Stimulated activated CD8-positive, alpha-beta memory T cell treated with anti-CD3 and anti-CD28 coated beads, Interleukin-7, amount 100 ng/mL, for 4 hours (primary cell): Measurements from ENCODE around the gene KIDINS220.

ENCODE experiments used
- DNase-seq, 2 donors: peaks; one replicate each; pipeline ENCODE4 v3.0.0-alpha.2; 2020; ENCODE audit warnings: low read depth in 2 of 2

The KIDINS220 gene

DNA sequence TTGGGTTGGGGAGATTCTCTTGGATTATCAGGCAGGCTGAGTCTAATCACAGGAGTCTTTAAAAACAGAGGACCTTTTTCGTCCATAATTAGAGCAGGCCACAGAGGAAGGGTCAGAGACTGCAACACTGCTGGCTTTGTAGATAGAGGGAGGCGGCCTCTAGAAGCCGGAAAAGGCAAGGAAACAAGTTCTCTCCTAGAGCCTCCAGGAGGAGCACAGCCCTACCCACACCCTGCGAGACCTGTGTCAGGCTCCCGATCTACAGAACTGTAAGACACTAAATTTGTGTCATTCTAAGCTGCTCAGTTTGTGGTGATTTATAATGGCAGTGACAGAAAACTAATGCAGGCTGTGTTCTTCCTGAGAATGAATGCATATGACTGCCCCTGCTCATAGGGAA is 140.2 kb downstream of the KIDINS220 start:
- no peak for DNase-seq

DNA sequence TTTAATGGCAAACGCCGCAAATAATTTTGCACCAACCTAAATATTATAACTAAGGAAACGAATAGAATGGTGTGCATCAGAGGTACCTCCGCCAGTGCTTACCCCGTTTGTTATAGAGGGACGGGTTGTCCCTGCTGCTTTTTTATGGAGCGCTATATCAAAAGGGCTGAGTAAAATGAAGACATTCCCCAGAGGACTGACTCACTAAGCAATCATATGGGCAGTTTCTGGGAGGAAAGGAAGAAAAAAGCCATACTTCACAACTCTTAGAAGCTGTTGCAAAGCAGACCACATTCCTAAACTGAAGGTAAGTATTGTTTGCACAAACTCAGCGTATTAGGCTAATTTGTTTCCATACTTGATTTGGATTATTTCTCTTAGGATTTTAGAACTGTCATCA is 142.7 kb downstream of the KIDINS220 start:
- no peak for DNase-seq

GRCh38 chr2:8693157-8693821 is 144.1 kb downstream of the KIDINS220 start:
- DNase-seq, result no peak

DNA sequence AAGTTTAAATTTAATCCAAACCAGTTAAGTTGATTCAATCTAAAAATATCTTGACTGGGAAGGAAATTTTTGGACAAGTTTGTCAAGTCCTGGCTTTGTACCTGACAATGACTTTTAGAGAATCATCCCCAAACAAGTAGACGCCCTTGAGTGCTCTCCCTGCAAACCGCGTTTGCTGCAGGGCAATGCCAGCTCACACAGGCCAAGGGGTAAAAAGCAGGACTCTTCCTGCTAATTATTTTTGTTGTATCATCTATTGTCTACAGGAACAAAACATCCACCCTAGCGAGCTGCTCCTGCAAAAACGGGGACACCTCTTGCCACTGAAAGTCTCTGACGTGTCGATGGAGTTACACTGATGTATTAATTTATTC is 144.6 kb downstream of the KIDINS220 start:
- DNase-seq, result no peak

DNA sequence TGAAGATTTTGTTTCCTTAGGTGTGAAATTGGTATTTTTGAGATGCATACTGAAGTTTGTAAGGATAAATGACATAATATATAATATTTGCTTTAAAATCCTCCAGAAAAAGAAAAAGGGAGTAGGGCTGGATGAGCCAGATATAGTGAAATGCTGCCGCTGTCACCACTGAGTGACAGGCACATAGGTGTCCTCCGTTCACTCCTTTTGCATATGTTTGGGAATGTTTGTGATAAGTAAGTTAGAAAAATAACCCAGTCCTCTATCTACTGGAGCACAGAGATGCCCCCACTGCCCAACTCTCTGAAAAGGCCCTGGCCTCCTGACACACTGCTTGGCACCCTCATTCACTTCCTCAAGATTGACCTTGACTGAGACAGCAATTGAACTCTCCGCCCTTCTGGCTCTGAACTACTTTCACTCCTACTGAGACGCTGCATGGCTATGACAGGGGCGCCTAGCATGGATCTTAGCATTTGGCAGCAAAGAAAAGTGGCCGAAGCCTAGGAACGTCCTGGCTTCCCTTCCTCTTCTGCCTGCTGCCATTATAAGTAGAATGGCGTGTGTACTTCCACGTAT is 145.5 kb downstream of the KIDINS220 start:
- DNase-seq, result no peak

- peak in 1 of 2 donors; percentile 69 for DNase-seq
Measured at GRCh38 chr2:8685697-8686358, 151.6 kb downstream of the KIDINS220 start.

GRCh38 chr2:8684878-8685696 is 152.3 kb downstream of the KIDINS220 start:
- peak in 1 of 2 donors; percentile 25 for DNase-seq

GRCh38 chr2:8684540-8684877 is 152.9 kb downstream of the KIDINS220 start:
- DNase-seq, result no peak

DNA sequence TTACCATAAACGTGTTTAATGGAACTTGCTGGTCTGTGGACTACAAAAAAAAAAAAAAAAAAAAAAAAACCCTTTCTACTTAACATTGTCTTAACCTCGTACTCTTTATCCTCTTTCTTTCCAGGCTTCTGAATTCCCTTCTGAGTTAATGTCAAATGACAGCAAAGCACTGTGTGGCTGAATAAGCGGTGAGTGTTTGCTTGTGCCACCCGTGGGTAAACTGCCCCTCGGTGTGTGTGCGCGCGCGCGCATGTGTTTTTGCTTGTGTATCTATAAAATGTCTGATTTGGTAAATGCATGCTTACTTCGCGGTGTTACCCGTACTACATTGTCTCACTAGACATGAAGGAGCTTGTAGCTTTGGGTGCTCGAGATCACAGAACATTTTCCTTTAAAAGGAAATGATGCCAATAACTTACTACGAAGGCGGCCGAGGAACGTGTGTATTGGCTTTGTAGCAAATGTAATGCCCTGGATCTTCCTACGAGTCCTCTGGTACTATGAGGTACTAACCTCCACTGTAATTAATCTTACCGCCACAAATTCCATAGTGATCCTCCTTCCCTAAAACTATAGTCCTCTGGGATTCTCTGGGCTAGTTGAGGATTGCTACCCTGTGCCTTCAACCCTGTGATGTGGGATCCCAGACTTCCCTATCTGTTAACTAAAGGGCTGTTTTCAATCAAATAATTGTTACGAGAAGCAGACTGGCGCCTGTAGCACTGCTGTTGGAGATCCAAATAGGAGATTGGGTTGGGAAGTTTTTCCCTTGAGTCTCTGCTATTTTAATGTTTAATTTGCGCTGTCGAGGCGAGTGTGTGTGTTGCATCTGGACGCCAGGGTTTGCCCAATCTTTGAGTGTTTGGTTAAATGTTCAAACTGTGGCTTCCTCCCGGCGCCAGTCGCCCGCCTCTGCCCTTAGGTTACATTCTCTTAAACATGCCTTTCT is 154.4 kb downstream of the KIDINS220 start:
- peak in 1 of 2 donors; percentile 33 for DNase-seq

- peak; percentile 96 to 99 for DNase-seq
Measured at GRCh38 chr2:8681786-8682692, 155.4 kb downstream of the KIDINS220 start, which contains the start of gene ID2. Gene ID2, plus strand, starts transcription at chr2:8682056. Its CDS starts 110 bp downstream, at chr2:8682166.

DNA sequence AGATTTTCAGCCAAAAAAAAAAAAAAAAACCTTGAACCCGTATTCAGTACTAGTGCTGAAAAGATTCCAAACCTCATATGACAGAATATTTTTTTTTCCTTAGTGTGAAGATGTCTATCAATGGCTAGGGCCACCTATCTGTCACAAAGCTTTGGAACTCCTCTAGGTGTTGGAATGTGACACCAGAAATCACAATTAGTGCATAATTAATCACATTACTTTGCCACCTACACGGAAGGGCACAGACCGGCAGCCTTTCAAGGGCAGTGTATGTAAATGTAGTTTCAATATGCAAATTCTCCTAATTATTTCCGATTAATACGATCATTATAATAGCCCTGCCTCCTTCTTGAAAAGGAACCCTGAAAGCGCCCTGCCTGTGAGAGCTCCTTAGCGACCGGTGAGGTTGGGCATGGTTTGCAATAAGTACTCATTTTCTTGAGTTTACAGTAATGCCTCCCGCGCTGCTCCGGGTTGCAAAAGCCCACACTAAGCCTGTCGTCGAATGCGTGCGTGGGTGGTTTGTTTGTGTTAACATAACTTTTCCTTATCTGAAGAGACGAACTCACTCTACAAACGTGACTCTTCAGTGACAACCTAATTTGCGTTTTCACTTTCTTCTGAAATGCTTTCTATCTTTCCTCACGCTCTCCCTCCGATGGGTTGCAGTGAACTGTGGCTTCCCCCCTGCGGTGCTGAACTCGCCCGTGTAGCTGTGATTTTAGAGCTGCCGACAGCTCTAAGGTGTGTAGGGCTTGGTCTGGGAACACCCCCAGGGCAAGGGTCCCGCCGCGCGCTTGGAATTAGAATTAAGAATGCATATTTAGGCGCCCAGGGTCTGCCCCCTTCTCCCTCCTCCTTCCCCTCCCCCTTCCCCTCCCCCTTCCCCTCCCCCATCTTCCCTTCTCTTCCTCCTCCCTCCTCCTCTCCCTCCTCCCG is 156.3 kb downstream of the KIDINS220 start:
- peak; percentile 69 to 78 for DNase-seq

DNA sequence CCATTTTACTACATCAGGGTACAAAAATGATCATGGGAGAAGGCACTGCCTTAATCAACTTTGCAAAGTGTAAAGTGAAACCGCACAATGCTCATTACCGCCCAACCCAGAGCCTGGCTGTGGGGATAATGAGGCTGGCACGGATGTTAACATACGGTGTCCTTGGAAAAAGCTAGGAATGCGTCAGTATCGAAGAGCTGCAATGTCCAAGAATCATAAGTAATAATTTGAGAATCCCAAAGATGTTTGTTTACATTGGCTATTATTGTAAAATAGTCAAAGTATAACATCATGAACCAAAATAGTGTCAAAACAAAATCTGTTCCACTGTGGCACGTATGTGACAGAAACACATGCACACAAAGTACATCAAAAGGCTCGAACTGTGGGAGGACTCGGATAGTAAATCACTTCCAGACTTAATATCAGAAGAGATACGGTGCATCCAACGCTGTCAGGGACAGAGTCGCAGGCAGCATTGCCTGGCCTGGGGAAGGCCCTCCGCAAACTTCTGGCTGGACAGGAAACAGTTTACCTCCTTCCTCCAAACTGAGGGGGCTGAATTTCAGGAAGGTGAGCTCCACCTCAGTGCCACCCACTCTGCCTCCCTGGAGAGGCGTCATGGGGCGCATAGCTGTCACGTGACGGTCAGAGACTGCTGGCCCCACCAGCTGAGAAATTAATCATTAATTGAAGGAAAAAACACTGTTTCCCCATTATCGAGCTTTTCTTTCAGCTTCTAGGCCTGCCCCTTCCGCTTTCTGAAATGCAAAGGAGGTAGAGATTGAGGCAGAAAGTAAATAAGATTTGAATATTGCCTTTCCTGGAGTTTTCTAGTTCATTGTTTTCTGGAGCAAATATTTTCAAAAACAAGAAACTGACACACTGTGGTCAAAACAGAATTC is 157.3 kb downstream of the KIDINS220 start:
- DNase-seq, result no peak

DNA sequence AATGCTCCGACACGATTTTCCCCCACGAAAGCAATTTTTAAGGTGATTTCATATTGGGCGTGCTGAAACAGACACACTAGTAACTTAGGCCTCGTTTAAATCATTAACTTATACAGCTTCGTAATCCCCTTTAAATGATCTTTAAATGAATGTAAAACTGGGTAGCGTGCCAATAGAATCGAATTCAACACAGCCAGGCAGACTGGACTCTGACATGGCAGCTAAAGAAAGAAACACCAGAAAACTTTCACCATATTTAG is 157.9 kb downstream of the KIDINS220 start:
- DNase-seq, result no peak
